NCI-H1417 (cell line): ENCODE results near the gene COL2A1.

ENCODE experiments used
- DNase-seq, 3 experiments: peaks; one replicate each; lab custom pipeline; 2025; lab: John Stamatoyannopoulos, UW

The COL2A1 gene

GRCh38 chr12:47944685-47945340 is 59.5 kb downstream of the COL2A1 start:
- DNase-seq: no peak

- no peak for DNase-seq
Measured at GRCh38 chr12:47943623-47944340, 60.5 kb downstream of the COL2A1 start.

DNA sequence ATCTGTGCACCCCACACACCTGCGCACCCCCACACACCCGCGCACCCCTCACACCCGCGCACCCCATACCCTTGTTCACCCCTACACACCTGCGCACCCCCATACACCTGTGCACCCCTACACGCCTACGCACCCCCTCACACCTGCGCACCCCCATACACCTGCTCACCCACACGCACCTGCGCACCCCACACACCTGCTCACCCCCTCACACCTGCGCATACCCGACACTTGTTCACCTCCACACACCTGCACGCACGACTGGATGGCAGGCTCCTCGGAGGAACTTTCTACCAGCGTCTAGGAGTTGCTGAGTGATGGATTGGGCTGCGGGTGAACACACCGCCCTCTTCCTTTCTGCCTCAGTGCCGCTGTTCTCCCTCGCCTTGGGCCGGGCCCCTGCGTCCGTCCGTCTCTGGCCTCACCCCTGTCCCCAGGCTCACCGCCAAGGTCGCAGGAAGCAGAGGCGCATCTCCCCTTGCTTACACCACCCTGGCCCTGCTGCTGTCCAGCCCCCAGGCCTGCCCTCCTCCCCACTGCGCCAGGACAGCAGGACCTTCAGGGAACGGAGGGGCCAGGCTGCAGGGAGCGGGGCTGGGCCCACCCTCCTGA is 61.6 kb downstream of the COL2A1 start:
- no peak for DNase-seq

- DNase-seq: no peak
Measured at GRCh38 chr12:47941871-47942613, 62.2 kb downstream of the COL2A1 start.

GRCh38 chr12:47941475-47941780 is 62.8 kb downstream of the COL2A1 start:
- DNase-seq: no peak

GRCh38 chr12:47940773-47941474 is 63.4 kb downstream of the COL2A1 start:
- no peak for DNase-seq

GRCh38 chr12:47939009-47939601 is 65.2 kb downstream of the COL2A1 start:
- DNase-seq: no peak

- no peak for DNase-seq
Measured at GRCh38 chr12:47938594-47938993, 65.7 kb downstream of the COL2A1 start.

- no peak for DNase-seq
Measured at GRCh38 chr12:47938093-47938492, 66.2 kb downstream of the COL2A1 start.

GRCh38 chr12:47935184-47935583 is 69.1 kb downstream of the COL2A1 start:
- no peak for DNase-seq

DNA sequence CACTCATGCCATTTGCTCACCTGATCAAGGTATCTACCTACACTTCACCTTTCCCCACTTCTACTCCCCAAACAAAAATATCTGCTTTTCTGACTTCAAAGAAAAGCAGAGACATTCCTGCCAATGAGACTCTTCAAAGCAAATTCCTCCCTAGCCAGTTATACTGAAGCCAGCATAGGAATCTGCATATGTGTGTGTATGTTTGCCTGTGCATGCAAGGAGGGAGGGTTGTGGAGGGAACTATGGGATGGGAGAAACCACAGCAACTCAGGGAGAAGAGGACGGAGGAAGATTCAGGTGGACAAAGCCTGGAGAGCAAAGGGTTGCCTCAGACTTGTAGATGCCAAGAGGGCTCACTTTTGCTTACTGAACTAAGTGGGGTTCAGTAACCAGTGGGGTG is 73.1 kb downstream of the COL2A1 start:
- DNase-seq: no peak

DNA sequence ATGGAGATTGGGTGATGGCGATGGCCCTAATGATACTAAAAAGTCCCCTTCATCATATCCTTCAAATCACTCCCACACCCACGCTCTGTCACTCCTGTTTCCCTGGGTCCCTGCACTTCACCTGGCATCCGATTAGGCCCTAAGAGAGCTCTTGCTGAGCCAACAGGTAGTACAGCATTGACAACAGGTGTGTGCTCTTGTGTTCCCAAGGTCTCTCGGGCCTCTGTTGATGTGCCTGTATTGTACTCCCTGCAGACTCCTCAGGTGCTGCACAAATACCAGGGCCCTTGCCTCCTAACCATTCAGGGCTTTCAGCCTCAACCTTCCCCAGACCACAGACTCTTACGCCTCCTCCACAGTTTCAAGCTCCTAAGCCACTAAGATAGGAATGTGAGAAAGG is 73.6 kb downstream of the COL2A1 start:
- no peak for DNase-seq

DNA sequence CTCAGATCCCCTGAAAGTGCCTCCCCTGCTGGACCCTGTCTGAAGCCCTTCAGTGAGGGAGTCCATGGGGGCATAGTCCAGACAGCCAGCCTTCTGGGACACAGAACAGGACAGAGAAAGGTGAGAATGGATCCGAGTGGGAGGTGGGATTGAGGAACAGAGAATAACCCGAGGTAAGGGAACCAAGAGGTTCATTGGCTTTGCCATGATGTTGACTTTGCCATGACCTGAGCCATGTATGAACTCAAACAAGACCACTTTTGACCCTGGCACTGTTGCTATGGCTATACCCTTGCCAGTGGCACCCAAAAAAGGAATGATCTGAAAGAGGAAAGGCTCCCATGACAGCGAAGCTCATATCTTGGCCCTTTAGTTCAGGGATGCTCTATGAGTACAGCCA is 76.9 kb downstream of the COL2A1 start:
- no peak for DNase-seq
